Cardiac muscle cell (in vitro differentiated cells and primary cell): ENCODE data around the gene RFNG. TPM values are rescaled to one million over a fixed set of nuclear protein-coding genes. Genes with fewer than 3 reads are reported as not detected.

Experiments used
- DNase-seq, 2 donors: peaks; one replicate each; pipeline versions ENCODE4 v3.0.0 to v3.0.0-alpha.2; 2010 to 2017; ENCODE audit warnings: low read depth in 1 of 2, low spot score in 1 of 2
- H3K27ac ChIP-seq: fragments of 200-600 bp; sonication (generic); 2 replicates; pipeline ENCODE4 v1.5.1; 2016
- H3K27me3 ChIP-seq: fragments of 200-600 bp; sonication (generic); 2 replicates; pipeline ENCODE4 v1.6.0; 2016; ENCODE audit warnings: control low read depth
- H3K36me3 ChIP-seq: fragments of 200-600 bp; sonication (generic); 2 replicates; pipeline ENCODE4 v1.5.1; 2016; ENCODE audit warnings: control low read depth
- H3K4me1 ChIP-seq: fragments of 200-600 bp; sonication (generic); 2 replicates; pipeline ENCODE4 v1.8.1; 2017; ENCODE audit warnings: low read depth, mild to moderate bottlenecking, mixed run types
- H3K4me3 ChIP-seq: fragments of 200-600 bp; sonication (generic); 2 replicates; pipeline ENCODE4 v1.5.1; 2016; ENCODE audit warnings: mild to moderate bottlenecking
- H3K9me3 ChIP-seq: fragments of 200-600 bp; sonication (generic); 2 replicates; pipeline ENCODE4 v1.5.1; 2017; ENCODE audit warnings: low read depth, mild to moderate bottlenecking, control low read depth
- CTCF ChIP-seq: IDR thresholded peaks from 2 replicates; pipeline ENCODE4 v1.5.1; 2012; ENCODE audit warnings: low read depth, mild to moderate bottlenecking, low read length
- polyA plus RNA-seq: library from polyadenylated mRNA; unstranded; fragments of >200 nt; fragmentation: Nextera tagmentation; extraction: Ambion mirVana; gene quantifications from 2 replicates; pipeline ENCODE4 v1.2.1, GENCODE V29; 2016
- total RNA-seq: library from RNA; depleted of rRNA; stranded (reverse); fragments of >200 nt; gene quantifications from 2 replicates; pipeline ENCODE4 v1.2.3, GENCODE V29; 2016

Gene RFNG
- total and polyA plus RNA-seq, 2 experiments from 2014 or later, result 94.6 to 98.3 TPM

- Histone ChIP-seq H3K4me3 (no peak overlapping the region), H3K27ac (no peak overlapping the region), H3K4me1 (peaks cover 18% of the 10 kb centered on the region), H3K9me3 (no peaks in the 10 kb centered on the region), H3K27me3 (no peaks in the 10 kb centered on the region), H3K36me3 (no peaks in the 10 kb centered on the region)
- no peak for DNase-seq
- TF ChIP-seq CTCF, result no peak
Observed at GRCh38 chr17:82010575-82011525, 40.8 kb downstream of the RFNG start.

GRCh38 chr17:82009413-82009812 is 42.2 kb downstream of the RFNG start:
- no peak for TF ChIP-seq CTCF
- Histone ChIP-seq H3K27me3 (no peaks in the 10 kb centered on the region), H3K4me1 (peaks cover 18% of the 10 kb centered on the region), H3K4me3 (no peak overlapping the region), H3K36me3 (no peaks in the 10 kb centered on the region), H3K9me3 (no peaks in the 10 kb centered on the region), H3K27ac (no peak overlapping the region)
- DNase-seq, result no peak

- no peak for TF ChIP-seq CTCF
- no peak for DNase-seq
- H3K27me3 ChIP-seq, result no peaks in the 10 kb centered on the region
Observed at GRCh38 chr17:82008941-82009405, 42.6 kb downstream of the RFNG start.

GRCh38 chr17:82008258-82008940 is 43.2 kb downstream of the RFNG start:
- no peak for TF ChIP-seq CTCF
- Histone ChIP-seq H3K4me1 (peaks cover 13% of the 10 kb centered on the region), H3K27ac (no peak overlapping the region), H3K36me3 (no peaks in the 10 kb centered on the region), H3K27me3 (no peaks in the 10 kb centered on the region), H3K9me3 (no peaks in the 10 kb centered on the region), H3K4me3 (no peak overlapping the region)
- DNase-seq, result no peak

More at GRCh38 chr17:82008941-82009405, 42.6 kb downstream of the RFNG start:
- Histone ChIP-seq H3K27ac (no peak overlapping the region), H3K4me1 (peaks cover 18% of the 10 kb centered on the region), H3K4me3 (no peak overlapping the region), H3K9me3 (no peaks in the 10 kb centered on the region), H3K36me3 (no peaks in the 10 kb centered on the region)

- Histone ChIP-seq H3K36me3 (no peaks in the 10 kb centered on the region), H3K27me3 (no peaks in the 10 kb centered on the region), H3K4me1 (peaks cover 6% of the 10 kb centered on the region), H3K9me3 (no peaks in the 10 kb centered on the region), H3K4me3 (no peak overlapping the region), H3K27ac (no peak overlapping the region)
- no peak for TF ChIP-seq CTCF
- DNase-seq, result no peak
Observed at GRCh38 chr17:82007495-82008257, 43.9 kb downstream of the RFNG start.
